GM20000 (cell line): ENCODE data around the gene VILL.

Experiments used
- DNase-seq: peaks from one replicate; pipeline ENCODE4 v3.0.0; 2012; ENCODE audit warnings: low spot score
- TF ChIP-seq, protein P1 (sequence below): IDR thresholded peaks from 2 replicates; pipeline ENCODE4 v1.5.1; 2012; ENCODE audit warnings: mild to moderate bottlenecking, control low read depth; ENCODE audit errors: extremely low read depth, missing control alignments

VILL gene

DNA sequence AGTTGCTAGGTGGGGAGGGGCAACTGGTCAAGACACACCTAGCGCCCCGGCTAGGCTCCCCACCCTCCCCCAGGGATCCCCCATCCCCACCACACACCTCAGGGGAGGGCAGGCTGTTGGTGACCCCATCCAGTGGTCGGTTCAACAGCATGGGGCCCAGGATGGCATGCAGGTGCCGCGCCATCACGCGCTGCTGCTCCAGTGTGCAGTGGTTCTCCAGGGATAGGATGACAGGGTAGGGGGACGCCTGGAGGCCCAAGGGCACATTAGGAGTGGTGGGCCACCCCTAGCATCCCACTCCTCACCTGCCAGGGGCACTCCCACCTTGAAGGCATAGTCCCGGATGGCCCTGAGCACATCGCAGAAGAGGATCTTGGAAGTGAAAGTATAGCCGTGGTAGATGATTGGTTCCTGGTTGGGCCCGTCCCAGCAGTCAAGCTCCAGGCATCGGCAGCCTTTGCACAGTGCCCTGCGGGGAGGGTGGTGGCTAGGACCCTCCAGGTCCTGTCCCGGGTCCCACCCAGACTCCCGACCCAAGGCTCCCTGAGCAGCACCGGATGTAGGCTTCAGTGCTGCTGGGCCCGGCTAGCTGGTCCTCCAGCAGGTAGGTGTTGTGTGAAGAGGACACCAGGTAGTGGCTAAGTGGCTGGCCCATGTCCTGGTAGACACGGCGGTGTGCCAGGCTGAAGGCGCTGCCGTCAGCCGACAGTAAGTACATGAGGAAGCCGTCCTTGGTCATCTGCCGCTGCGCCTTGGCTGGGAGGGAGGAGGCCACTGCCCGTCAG, 19.4 kb downstream of the VILL start:
- TF ChIP-seq, protein P1, sequence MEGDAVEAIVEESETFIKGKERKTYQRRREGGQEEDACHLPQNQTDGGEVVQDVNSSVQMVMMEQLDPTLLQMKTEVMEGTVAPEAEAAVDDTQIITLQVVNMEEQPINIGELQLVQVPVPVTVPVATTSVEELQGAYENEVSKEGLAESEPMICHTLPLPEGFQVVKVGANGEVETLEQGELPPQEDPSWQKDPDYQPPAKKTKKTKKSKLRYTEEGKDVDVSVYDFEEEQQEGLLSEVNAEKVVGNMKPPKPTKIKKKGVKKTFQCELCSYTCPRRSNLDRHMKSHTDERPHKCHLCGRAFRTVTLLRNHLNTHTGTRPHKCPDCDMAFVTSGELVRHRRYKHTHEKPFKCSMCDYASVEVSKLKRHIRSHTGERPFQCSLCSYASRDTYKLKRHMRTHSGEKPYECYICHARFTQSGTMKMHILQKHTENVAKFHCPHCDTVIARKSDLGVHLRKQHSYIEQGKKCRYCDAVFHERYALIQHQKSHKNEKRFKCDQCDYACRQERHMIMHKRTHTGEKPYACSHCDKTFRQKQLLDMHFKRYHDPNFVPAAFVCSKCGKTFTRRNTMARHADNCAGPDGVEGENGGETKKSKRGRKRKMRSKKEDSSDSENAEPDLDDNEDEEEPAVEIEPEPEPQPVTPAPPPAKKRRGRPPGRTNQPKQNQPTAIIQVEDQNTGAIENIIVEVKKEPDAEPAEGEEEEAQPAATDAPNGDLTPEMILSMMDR = no peak
- DNase-seq = no peak

DNA sequence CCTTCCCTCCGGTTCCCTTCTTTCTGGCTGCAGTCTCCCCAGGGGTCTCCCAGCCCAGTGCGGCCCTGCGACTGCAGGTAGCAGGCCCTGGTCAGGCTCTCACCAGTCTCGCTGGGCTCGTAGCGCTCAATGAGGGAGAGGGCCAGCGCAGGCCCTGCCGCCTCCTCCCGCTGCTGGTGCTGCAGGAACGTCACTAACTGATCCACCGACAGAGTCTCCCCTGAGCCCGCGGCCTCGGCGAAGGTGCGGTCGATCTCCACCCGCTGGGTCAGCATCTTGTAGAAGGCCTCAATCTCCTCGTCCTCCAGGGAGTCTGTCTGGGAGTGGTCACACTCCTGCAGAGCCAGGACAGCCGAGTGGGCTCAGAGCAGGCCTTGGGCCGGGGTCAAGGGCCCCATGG, 20.5 kb downstream of the VILL start:
- DNase-seq = no peak
- TF ChIP-seq, protein P1 = no peak

DNA sequence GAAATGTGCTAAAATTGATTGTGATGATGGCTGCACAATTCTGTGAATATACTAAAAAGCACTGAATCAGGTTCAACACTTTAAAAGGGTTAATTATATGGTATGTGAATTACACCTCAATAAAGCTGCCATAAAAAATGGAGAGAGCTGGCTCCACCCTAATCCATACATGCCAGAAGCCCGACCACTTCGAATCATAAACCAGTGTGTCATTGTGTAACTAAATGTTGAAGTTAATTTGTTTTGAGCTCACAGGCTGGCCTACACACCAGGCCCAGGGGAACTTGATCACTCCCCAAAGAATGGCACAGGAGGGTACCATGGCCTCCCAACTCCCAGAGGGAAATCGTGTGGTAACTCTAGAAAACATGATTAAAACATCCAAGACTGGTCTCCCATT, 24.9 kb downstream of the VILL start:
- TF ChIP-seq, protein P1 = no peak
- no peak for DNase-seq

DNA sequence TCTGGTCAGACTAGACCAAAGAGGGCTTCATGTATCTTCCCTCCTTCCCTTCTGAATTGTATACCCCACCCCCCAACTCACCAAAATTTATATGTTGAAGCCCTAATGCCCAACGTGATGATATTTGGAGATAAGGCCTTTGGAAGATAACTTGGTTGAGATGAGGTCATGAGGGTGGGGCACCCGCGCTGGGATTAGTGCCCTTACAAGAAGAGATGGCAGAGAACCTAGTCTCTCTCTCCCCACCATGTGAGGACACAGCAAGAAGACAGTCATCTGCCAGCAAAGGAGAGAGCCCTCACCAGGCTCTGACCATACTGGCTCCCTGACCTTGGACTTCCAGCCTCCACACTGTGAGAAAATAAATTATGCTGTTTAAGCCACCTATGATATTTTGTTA, 25.4 kb downstream of the VILL start:
- no peak for DNase-seq
- TF ChIP-seq, protein P1 = no peak

DNA sequence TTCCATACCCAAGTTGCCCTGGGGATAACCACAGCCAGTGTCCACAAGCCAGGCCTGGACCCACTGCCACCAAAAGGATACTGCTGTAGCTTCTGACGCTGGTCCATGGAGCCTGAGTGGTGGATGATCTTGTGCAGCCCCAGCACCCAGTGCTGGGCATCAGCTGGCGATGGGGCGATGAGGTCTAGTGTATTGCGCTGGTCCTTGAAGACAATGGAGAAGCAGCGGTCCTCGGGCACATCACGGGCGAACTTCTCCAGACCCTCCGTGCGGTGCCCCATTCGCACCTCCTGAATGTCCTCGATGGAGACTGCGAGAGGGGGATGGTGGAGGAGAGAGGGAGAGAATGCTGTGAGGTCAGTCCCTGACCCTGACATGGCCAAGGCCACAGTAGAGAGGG, 25.8 kb downstream of the VILL start:
- TF ChIP-seq, protein P1 = no peak
- DNase-seq = no peak

DNA sequence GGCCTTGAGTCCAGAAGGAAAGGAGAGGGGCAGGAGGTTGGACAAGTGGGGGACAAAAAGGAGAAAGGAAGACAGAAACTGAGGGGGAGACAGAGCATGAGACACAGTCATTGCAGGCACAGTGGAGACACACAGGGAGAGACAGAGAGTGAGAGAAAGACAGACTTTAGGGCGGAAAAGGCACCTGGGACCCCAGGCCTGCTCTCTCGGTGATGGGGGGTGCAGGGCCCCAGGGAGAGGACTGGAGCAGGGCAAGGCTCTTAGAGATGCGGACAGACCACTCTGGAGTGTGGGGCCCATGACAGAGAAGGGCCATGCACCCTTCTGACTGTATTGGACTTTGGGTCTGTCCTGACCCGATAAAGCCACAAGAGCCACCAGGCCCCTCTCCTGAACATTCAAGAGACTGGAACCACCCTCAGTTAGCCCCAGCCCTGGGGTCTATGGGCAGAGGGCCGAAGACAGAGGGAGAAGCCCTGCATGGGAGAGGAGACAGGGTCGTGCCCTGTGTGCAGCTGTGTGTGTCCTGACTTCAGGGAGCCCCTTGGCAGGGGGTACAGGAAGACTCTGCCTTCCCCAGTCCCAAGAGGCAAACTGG, 26.4 kb downstream of the VILL start:
- TF ChIP-seq, protein P1 = no peak

DNA sequence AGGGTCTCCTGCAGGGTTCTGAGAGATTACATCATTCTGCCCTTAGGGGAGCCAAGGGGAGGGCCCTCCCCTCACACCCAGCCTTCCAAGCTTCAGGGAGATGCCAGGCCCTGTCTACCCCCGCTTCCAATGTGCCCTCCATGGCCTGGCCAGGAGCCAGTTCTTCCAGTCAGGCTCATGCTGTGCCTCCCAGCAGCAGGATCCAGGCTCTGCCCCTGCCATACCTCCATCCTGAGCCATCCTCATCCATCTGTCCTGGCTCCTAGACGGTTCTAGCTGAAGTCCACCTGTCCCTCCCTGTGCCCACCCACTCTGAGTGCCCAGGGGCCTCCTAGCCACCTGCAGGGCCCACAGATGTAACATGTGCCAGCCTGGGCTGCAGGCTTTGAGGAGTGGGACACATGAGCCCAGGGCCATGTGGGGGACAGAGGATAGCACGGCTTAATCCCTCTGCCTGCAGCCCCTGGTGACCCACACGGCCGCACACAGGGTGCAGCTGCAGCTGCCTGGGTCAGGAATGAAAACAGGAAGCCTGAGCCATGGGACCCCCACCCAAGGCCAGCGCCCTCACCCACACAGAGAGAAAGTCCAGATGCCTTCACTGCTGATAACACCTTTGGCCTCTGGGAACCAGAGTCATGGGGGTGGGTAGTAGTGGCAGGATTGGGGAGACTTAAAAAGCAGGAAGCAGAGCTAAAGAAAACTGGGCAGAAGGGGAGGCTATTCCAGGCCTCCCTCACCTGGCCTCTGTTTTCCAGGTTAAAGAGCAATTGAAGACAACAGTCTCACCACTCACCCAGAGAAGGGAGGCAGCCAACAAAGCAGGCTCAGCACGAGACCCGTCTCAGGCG, 27.1 kb downstream of the VILL start:
- TF ChIP-seq, protein P1 = no peak
- no peak for DNase-seq

More for the DNA sequence above, 26.4 kb downstream of the VILL start:
- no peak for DNase-seq
